K562 (cell line): Measurements from ENCODE around the gene APC2. TPM values are rescaled to one million over a fixed set of nuclear protein-coding genes. Genes with fewer than 3 reads are reported as not detected.

Source experiments
- ATAC-seq: fragments of 200-7000 bp; cut with Tn5 transposase; 3 replicates; pipeline ENCODE4 v1.9.1; 2020; ENCODE audit warnings: moderate library complexity
- BruUV-seq: library from RNA; stranded (reverse); fragments of 400-500 nt; replicated peaks from 2 replicates; lab custom pipeline; 2021; lab: Mats Ljungman, UMichigan
- CTCF ChIA-PET: fragments of 300-600 bp; formaldehyde crosslinking; extraction: SDS; loops from one replicate; lab custom pipeline; 2021; ENCODE audit warnings: low intra/inter-chr PET ratio; lab: Yijun Ruan, JAX
- POLR2A ChIA-PET: fragments of 300-600, 350-650 bp; sonication (Branson Sonifier 250); formaldehyde crosslinking; extraction: SDS; loops from one replicate; lab custom pipeline; 2021; ENCODE audit warnings: antibody characterized with exemption, inconsistent platforms; lab: Yijun Ruan, JAX
- DNase-seq, 4 experiments: peaks; one replicate each; pipeline versions ENCODE4 v3.0.0 to v3.0.0-alpha.2; 2011 to 2018; ENCODE audit warnings: low spot score in 3 of 4, mixed read lengths in 3 of 4; ENCODE audit errors: extremely low read depth in 1 of 4
- FAIRE-seq: peaks from 2 replicates; lab custom pipeline; 2011; peaks lifted over from hg19 to GRCh38; lab: Jason Lieb, UNC
- H2AFZ ChIP-seq: 2 replicates; pipeline ENCODE4 v1.6.0; 2011; ENCODE audit warnings: low read depth, low read length, control low read depth, inconsistent platforms
- H3K27ac ChIP-seq: fragments of 200-600 bp; 3 replicates; pipeline ENCODE4 v1.8.0; 2011; ENCODE audit warnings: low read depth, mild to moderate bottlenecking, control low read depth, inconsistent platforms, low read length, moderate library complexity, mixed read lengths; ENCODE audit errors: extremely low read depth
- H3K27me3 ChIP-seq, 2 experiments: fragments of 300-600 bp in 1 of 2; 2 replicates in 1 of 2; 3 replicates in 1 of 2; pipeline versions ENCODE4 v1.6.0 to v1.8.0; 2011; ENCODE audit warnings: inconsistent platforms in 2 of 2, low read length in 2 of 2, mild to moderate bottlenecking in 1 of 2, mixed read lengths in 1 of 2, moderate library complexity in 1 of 2; ENCODE audit not compliant: control insufficient read depth in 2 of 2, insufficient read depth in 2 of 2
- H3K36me3 ChIP-seq: fragments of 300-600 bp; 3 replicates; pipeline ENCODE4 v1.8.0; 2011; ENCODE audit warnings: mild to moderate bottlenecking, low read length, inconsistent platforms; ENCODE audit not compliant: control insufficient read depth, insufficient read depth
- H3K4me1 ChIP-seq, 2 experiments: fragments of 200-600 bp in 1 of 2; replicated peaks in 1 of 2; 2 replicates in 1 of 2; 3 replicates in 1 of 2; pipeline versions ENCODE4 v1.5.1 to v1.8.0; 2011; ENCODE audit warnings: inconsistent platforms in 2 of 2, low read length in 2 of 2, mild to moderate bottlenecking in 1 of 2, mixed read lengths in 1 of 2, moderate library complexity in 1 of 2; ENCODE audit not compliant: control insufficient read depth in 2 of 2, insufficient read depth in 2 of 2
- H3K4me2 ChIP-seq: 2 replicates; pipeline ENCODE4 v1.6.1; 2011; ENCODE audit warnings: low read length, control low read depth, inconsistent platforms, mixed read lengths; ENCODE audit not compliant: insufficient read depth
- H3K4me3 ChIP-seq: fragments of 200-600 bp; sonication (generic), shearing (Covaris generic); 2 replicates; pipeline ENCODE4 v1.5.1; 2016; ENCODE audit warnings: control low read depth, inconsistent platforms
- H3K79me2 ChIP-seq: fragments of 200-600 bp; 3 replicates; pipeline ENCODE4 v1.8.0; 2011; ENCODE audit warnings: low read length, inconsistent platforms; ENCODE audit not compliant: control insufficient read depth, insufficient read depth
- H3K9ac ChIP-seq, 2 experiments: 2 replicates each; pipeline versions ENCODE4 v1.6.0 to v1.6.1; 2011; ENCODE audit warnings: low read depth in 2 of 2, low read length in 2 of 2, control low read depth in 1 of 2, inconsistent platforms in 1 of 2, mild to moderate bottlenecking in 1 of 2, mixed read lengths in 1 of 2; ENCODE audit not compliant: insufficient read depth in 1 of 2
- H3K9me1 ChIP-seq: one replicate; pipeline ENCODE4 v1.6.0; 2011; ENCODE audit warnings: inconsistent platforms, mild to moderate bottlenecking, low read length, moderate library complexity; ENCODE audit not compliant: control insufficient read depth, insufficient read depth
- H3K9me3 ChIP-seq: replicated peaks from 2 replicates; pipeline ENCODE4 v1.5.1; 2011; ENCODE audit warnings: low read depth, low read length, inconsistent platforms; ENCODE audit not compliant: control insufficient read depth, insufficient read depth
- H4K20me1 ChIP-seq: replicated peaks from 2 replicates; pipeline ENCODE4 v1.6.1; 2011; ENCODE audit warnings: low read length, inconsistent platforms, mixed read lengths; ENCODE audit not compliant: control insufficient read depth, insufficient read depth
- POLR2G ChIP-seq: fragments of 200-400 bp; formaldehyde crosslinking; IDR thresholded peaks from 2 replicates; pipeline ENCODE4 v1.6.1; 2017; ENCODE audit warnings: low read depth, mild to moderate bottlenecking, antibody characterized with exemption, low read length, moderate library complexity
- RBFOX2 ChIP-seq: fragments of 200-400 bp; formaldehyde crosslinking; IDR thresholded peaks from 2 replicates; pipeline ENCODE4 v1.6.1; 2017; ENCODE audit warnings: low read depth, mild to moderate bottlenecking, low read length, moderate library complexity
- RHOXF2B ChIP-seq: fragments of 250-450 bp; sonication (Bioruptor Pico); conservative IDR thresholded peaks from 2 replicates; pipeline ENCODE4 v1.5.1; 2021
- TAF7 ChIP-seq: fragments of 450-650 bp; IDR thresholded peaks from 2 replicates; pipeline ENCODE4 v1.6.1; 2016; ENCODE audit warnings: missing genetic modification characterization, missing compliant biosample characterization
- TCFL5 ChIP-seq: fragments of 250-450 bp; sonication (Bioruptor Pico); conservative IDR thresholded peaks from 2 replicates; pipeline ENCODE4 v1.6.1; 2021; ENCODE audit warnings: mild to moderate bottlenecking, moderate library complexity, matching md5 sums
- ZBTB33 ChIP-seq: sonication (generic); formaldehyde crosslinking; IDR thresholded peaks from 2 replicates; pipeline ENCODE4 v1.8.1; 2023; ENCODE audit warnings: mild to moderate bottlenecking, missing genetic modification reagents
- ZKSCAN1 ChIP-seq: fragments of 150-350 bp; IDR thresholded peaks from 2 replicates; pipeline ENCODE4 v1.6.1; 2016; ENCODE audit warnings: low read depth, low read length
- WGBS: fragments of 100-300 bp; shearing (Covaris generic); methylation state at CpG from one replicate; pipeline ENCODE4 v1.1.6; 2016; ENCODE audit warnings: low coverage, mixed read lengths; ENCODE audit not compliant: insufficient coverage; ENCODE audit errors: missing lambda C conversion rate; 5-methylcytosine and 5-hydroxymethylcytosine counted together
- in situ Hi-C: fragments of 300-500 bp; cut with MboI; formaldehyde crosslinking; loops from 4 replicates; pipeline ENCODE4 v1.15.0; 2018; ENCODE audit warnings: inconsistent platforms, mixed read lengths
- intact Hi-C: fragments of 100-400 bp; cut with micrococcal nuclease; formaldehyde crosslinking; loops from 2 replicates; pipeline ENCODE4 v1.14.2; 2022
- polyA plus RNA-seq, 8 experiments: library from polyadenylated mRNA; depleted of rRNA in 4 of 8; stranded (reverse) in 5 of 8; unstranded in 3 of 8; fragments of >200 nt; fragmentation: Nextera tagmentation in 2 of 8; fragmentation: Illumina TruSeq in 1 of 8; extraction: Ambion mirVana in 2 of 8; extraction: Trizol in 1 of 8; gene quantifications; 2 replicates each; pipeline versions ENCODE4 v1.2.1 to v1.2.3, GENCODE V29; 2011 to 2014; ENCODE audit warnings: inconsistent platforms in 1 of 8, missing spikeins in 1 of 8
- total RNA-seq, 7 experiments: library from RNA; depleted of rRNA in 6 of 7; stranded (reverse); fragments of >200 nt in 6 of 7; fragmentation: Illumina TruSeq in 2 of 7; extraction: Trizol in 2 of 7; gene quantifications; 2 replicates each; pipeline versions ENCODE4 v1.2.1 to v1.2.3, GENCODE V29; 2011 to 2021; ENCODE audit warnings: low replicate concordance in 1 of 7

APC2 gene
- total and polyA plus RNA-seq, 9 of the 15 experiments (the other 6 are each of a cell fraction or from before 2014, with no cell fraction given), result 0.01 to 0.40 (median 0.05) TPM; not detected in 3

- H2AFZ ChIP-seq, result no peak overlapping the region
- H3K4me1 ChIP-seq, result peaks cover 42 to 90% of the 10 kb centered on the region in 2 experiments
- BruUV-seq, result no TSS peak
- ChIA-PET POLR2A (interaction anchor here (0.6 to 7.4 kb wide), 12 partner anchors 10 to 272 kb away, joined by 3 to 52 read pairs (median 4); partner anchors contain the start of gene CIRBP), CTCF (no interaction called here)
- H3K9me1 ChIP-seq, result peaks cover 35% of the 10 kb centered on the region
- no peaks in the 10 kb centered on the region for H3K27me3 ChIP-seq
- peaks cover 99% of the 10 kb centered on the region for H3K79me2 ChIP-seq
- 79% methylated on average over 34 of the region's 36 CpGs for WGBS
- H3K9ac ChIP-seq, result peak overlapping the region in 1 of 2 experiments; percentile 49; a peak in 2 of 4 replicates
- peaks cover 88% of the 10 kb centered on the region; the same call in 2 of the 3 replicates for H3K36me3 ChIP-seq
- FAIRE-seq, result peak; percentile 52
- ATAC-seq, result no peak
- in situ Hi-C loops, result no loop called here
- H3K4me3 ChIP-seq, result no peak overlapping the region
- no peak for DNase-seq
- intact Hi-C loops, result no loop called here
- H3K27ac ChIP-seq, result peak overlapping the region; percentile 2; the same call in 1 of the 3 replicates
- TF ChIP-seq TAF7 (tag), result no peak
- TF ChIP-seq RBFOX2, result peak; percentile 59
- no peak for TF ChIP-seq RHOXF2B (CRISPR knock-in tag)
- no peak for TF ChIP-seq TCFL5 (CRISPR knock-in tag)
- TF ChIP-seq ZBTB33 (CRISPR knock-in tag), result peak; percentile 58; the same call in 1 of the 2 replicates
- TF ChIP-seq ZKSCAN1, result peak; percentile 95
- TF ChIP-seq POLR2G, result peak; percentile 50
- no peaks in the 10 kb centered on the region for H3K9me3 ChIP-seq
- peaks cover 83% of the 10 kb centered on the region for H4K20me1 ChIP-seq
- H3K4me2 ChIP-seq, result no peak overlapping the region
Observed at GRCh38 chr19:1412995-1413800, 36.7 kb upstream of the APC2 start.
